SHP77 (cell line): Measurements from ENCODE around the gene C1GALT1C1.
"Not testable (repeated sequence)": the region's sequence is repeated elsewhere in the genome, so short reads cannot be mapped to it uniquely, and the experiment has no call there.

Experiments used
- DNase-seq, 2 experiments: peaks; one replicate each; lab custom pipeline; 2025; lab: John Stamatoyannopoulos, UW

C1GALT1C1 gene

GRCh38 chrX:120629667-120630537, at the start of gene C1GALT1C1:
TSS of gene C1GALT1C1 (minus strand) at chrX:120630054. CDS start at chrX:120627166, 2,888 bp downstream.
- DNase-seq = peak; percentile 93 to 96

- no peak for DNase-seq
Observed at GRCh38 chrX:120677004-120677652, 47.3 kb upstream of the C1GALT1C1 start.

GRCh38 chrX:120672841-120673530, 43.1 kb upstream of the C1GALT1C1 start:
- DNase-seq = no peak

GRCh38 chrX:120672389-120672788, 42.5 kb upstream of the C1GALT1C1 start:
- DNase-seq = no peak

GRCh38 chrX:120671963-120672362, 42.1 kb upstream of the C1GALT1C1 start:
- DNase-seq = no peak

- DNase-seq = no peak
Observed at GRCh38 chrX:120668357-120668756, 38.5 kb upstream of the C1GALT1C1 start.

- not testable (repeated sequence) for DNase-seq
Observed at GRCh38 chrX:120664535-120664934, 34.7 kb upstream of the C1GALT1C1 start.

GRCh38 chrX:120664081-120664480, 34.2 kb upstream of the C1GALT1C1 start:
- DNase-seq = no peak

GRCh38 chrX:120662662-120663061, 32.8 kb upstream of the C1GALT1C1 start:
- no peak for DNase-seq

- DNase-seq = no peak
Observed at GRCh38 chrX:120660637-120661036, 30.8 kb upstream of the C1GALT1C1 start.

GRCh38 chrX:120653000-120653399, 23.1 kb upstream of the C1GALT1C1 start:
- DNase-seq = no peak

- DNase-seq = not testable (repeated sequence)
Observed at GRCh38 chrX:120652256-120652655, 22.4 kb upstream of the C1GALT1C1 start.

GRCh38 chrX:120647127-120647526, 17.3 kb upstream of the C1GALT1C1 start:
- DNase-seq = no peak

- DNase-seq = no peak
Observed at GRCh38 chrX:120642871-120643270, 13.0 kb upstream of the C1GALT1C1 start.

- no peak for DNase-seq
Observed at GRCh38 chrX:120638619-120639018, 8.8 kb upstream of the C1GALT1C1 start.

- DNase-seq = no peak
Observed at GRCh38 chrX:120625371-120625770, 4.5 kb downstream of the C1GALT1C1 start.

- no peak for DNase-seq
Observed at GRCh38 chrX:120617996-120618630, 11.7 kb downstream of the C1GALT1C1 start.

GRCh38 chrX:120614816-120615215, 15.0 kb downstream of the C1GALT1C1 start:
- no peak for DNase-seq

GRCh38 chrX:120612086-120612485, 17.8 kb downstream of the C1GALT1C1 start:
- no peak for DNase-seq

GRCh38 chrX:120604361-120604782, 25.5 kb downstream of the C1GALT1C1 start:
- peak in 1 of 2 experiments; percentile 21 for DNase-seq

- peak; percentile 84 to 89 for DNase-seq
Observed at GRCh38 chrX:120603707-120604360, 26.0 kb downstream of the C1GALT1C1 start, which contains the start of gene MCTS1. TSS of gene MCTS1 (plus strand) at chrX:120604101. CDS start at chrX:120604237, 136 bp downstream.
